Gastrocnemius medialis (tissue), 4 donors: ENCODE measurements around the gene OS9.

Experiments used
- CTCF ChIP-seq, 5 experiments: fragments of 450-650 bp in 3 of 5; fragments of 200-600 bp in 2 of 5; sonication (generic) in 2 of 5; IDR thresholded peaks in 4 of 5; conservative IDR thresholded peaks in 1 of 5; 1 replicate in 4 of 5; 2 replicates in 1 of 5; pipeline ENCODE4 v1.5.1; 2016 to 2019; ENCODE audit warnings: antibody characterized with exemption in 5 of 5, mild to moderate bottlenecking in 3 of 5, moderate library complexity in 3 of 5
- POLR2A ChIP-seq, 2 donors: fragments of 450-650 bp; IDR thresholded peaks; one replicate each; pipeline ENCODE4 v1.6.1; 2017; ENCODE audit warnings: antibody characterized with exemption in 2 of 2, mild to moderate bottlenecking in 2 of 2, moderate library complexity in 2 of 2

DNA sequence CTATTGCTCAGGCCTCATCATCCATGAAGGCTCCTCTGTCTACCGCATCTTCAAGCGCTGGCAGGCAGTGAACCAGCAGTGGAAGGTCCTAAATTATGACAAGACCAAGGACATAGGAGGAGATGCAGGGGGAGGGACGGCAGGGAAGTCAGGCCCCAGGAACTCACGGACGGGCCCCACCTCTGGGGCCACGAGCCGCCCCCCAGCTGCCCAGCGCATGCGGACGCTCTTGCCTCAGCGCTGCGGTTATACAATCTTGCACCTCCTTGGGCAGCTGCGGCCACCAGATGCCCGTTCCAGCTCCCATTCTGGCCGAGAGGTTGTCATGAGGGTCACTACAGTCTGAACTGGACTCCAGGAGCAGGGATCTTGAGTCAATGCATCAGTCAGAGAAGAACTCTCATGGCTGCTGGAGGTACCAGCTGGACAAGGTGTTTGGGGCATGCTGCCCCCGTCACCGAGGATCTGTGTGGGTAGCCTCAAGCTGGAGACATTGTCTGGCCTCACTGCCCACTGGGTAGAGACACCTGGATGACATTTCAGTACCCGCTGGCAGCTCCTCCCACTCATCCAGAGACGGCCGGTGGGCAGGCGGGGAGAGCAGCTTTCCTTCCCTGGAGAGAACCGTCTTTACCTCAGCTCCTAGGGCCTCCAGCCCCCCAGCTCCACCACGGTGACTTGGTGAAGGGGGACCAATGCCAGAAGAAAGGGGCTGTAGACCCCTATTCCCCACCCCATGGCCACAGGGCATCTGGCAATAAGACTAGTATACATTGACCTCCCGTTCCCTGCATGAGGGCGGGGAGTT lies 64.8 kb downstream of the OS9 start:
- TF ChIP-seq CTCF (IDR thresholded peaks at IDR 0.05 in 4 of 5, conservative IDR thresholded peaks at IDR 0.05 in 1 of 5) (no peak), POLR2A (IDR thresholded peaks at IDR 0.05) (no peak)
